Aorta (tissue), 5 donors: Measurements from ENCODE around the gene DPF3. TPM values are rescaled to one million over a fixed set of nuclear protein-coding genes. Genes with fewer than 3 reads are reported as not detected.
"Not testable (repeated sequence)": the region's sequence is repeated elsewhere in the genome, so short reads cannot be mapped to it uniquely, and the experiment has no call there.

Source experiments
- ATAC-seq: fragments of 200-7000 bp; cut with Tn5 transposase; one replicate; pipeline ENCODE4 v1.9.1; 2022; ENCODE audit warnings: moderate library complexity; ENCODE audit not compliant: low FRiP score
- DNase-seq, 2 donors: peaks; one replicate each; pipeline ENCODE4 v3.0.0-alpha.2; 2020
- H3K27ac ChIP-seq, 2 donors: one replicate each; pipeline ENCODE4 v1.5.1; 2013; ENCODE audit warnings: low read length in 2 of 2, mild to moderate bottlenecking in 2 of 2, moderate library complexity in 2 of 2, control low read depth in 1 of 2, inconsistent platforms in 1 of 2, low read depth in 1 of 2
- H3K27me3 ChIP-seq, 2 donors: one replicate each; pipeline ENCODE4 v1.6.1; 2013; ENCODE audit warnings: control low read depth in 1 of 2, low read length in 1 of 2, mild to moderate bottlenecking in 1 of 2, moderate library complexity in 1 of 2; ENCODE audit not compliant: insufficient read depth in 2 of 2, control insufficient read depth in 1 of 2
- H3K36me3 ChIP-seq, 2 donors: one replicate each; pipeline ENCODE4 v1.6.1; 2013; ENCODE audit warnings: control low read depth in 1 of 2, low read length in 1 of 2, mild to moderate bottlenecking in 1 of 2; ENCODE audit not compliant: insufficient read depth in 2 of 2, control insufficient read depth in 1 of 2
- H3K4me1 ChIP-seq, 2 donors: one replicate each; pipeline ENCODE4 v1.6.1; 2013; ENCODE audit warnings: low read length in 2 of 2, control low read depth in 1 of 2, mild to moderate bottlenecking in 1 of 2, moderate library complexity in 1 of 2; ENCODE audit not compliant: insufficient read depth in 2 of 2, control insufficient read depth in 1 of 2
- H3K4me3 ChIP-seq, 2 donors: one replicate each; pipeline ENCODE4 v1.5.1; 2013; ENCODE audit warnings: low read length in 2 of 2, control low read depth in 1 of 2, mild to moderate bottlenecking in 1 of 2
- H3K9me3 ChIP-seq: one replicate; pipeline ENCODE4 v1.6.1; 2013; ENCODE audit warnings: mild to moderate bottlenecking, low read length; ENCODE audit not compliant: control insufficient read depth
- WGBS, 2 donors: extraction: QIAGEN DNeasy Blood & Tissue Kit; methylation state at CpG; one replicate each; pipeline ENCODE4 v1.1.7; 2013; 5-methylcytosine and 5-hydroxymethylcytosine counted together
- intact Hi-C, 2 donors: fragments of 100-400 bp; cut with DNase I; formaldehyde crosslinking; loops; one replicate each; pipeline versions ENCODE4 v1.14.2 to v1.15.0; 2022
- polyA plus RNA-seq, 2 donors: library from polyadenylated mRNA; stranded (reverse); fragments of 200-250 nt; gene quantifications; one replicate each; pipeline ENCODE4 v1.2.3, GENCODE V29; 2013
- total RNA-seq, 2 donors: library from RNA; stranded (reverse); fragmentation: NEBNext Ultra II Directional; extraction: Animal tissue kit (Norgen Biotek cat#: 25700); gene quantifications; one replicate each; pipeline ENCODE4 v1.2.1, GENCODE V29; 2021
- donor health status: healthy with polysubstance abuse.
- donor health status: Bipolar disorder and iron deficiency.
- donor health status: DM: no; HTN: no; CAD: no.
- donor health status: DM: no; HTN: no; CAD: no.
- donor health status: DM: yes; HTN: yes; CAD: no.

Gene DPF3
- total and polyA plus RNA-seq, 4 donors, result 0.15 to 2.2 (median 0.70) TPM

GRCh38 chr14:72756967-72757366 is 136.9 kb downstream of the DPF3 start:
- Histone ChIP-seq H3K27ac (no peak overlapping the region), H3K36me3 (no peaks in the 10 kb centered on the region), H3K4me3 (no peak overlapping the region), H3K27me3 (no peaks in the 10 kb centered on the region), H3K4me1 (no peaks in the 10 kb centered on the region), H3K9me3 (peaks cover 4% of the 10 kb centered on the region)
- ATAC-seq (no peak), DNase-seq (no peak)
- intact Hi-C loops, result no loop called here
- 55 to 87% methylated on average over 1 of the region's 1 CpG for WGBS, 2 donors

- no peaks in the 10 kb centered on the region for H3K27me3 ChIP-seq
- intact Hi-C loops, result no loop called here
- no peak overlapping the region for H3K27ac ChIP-seq
- no peak overlapping the region for H3K4me3 ChIP-seq
- ATAC-seq, result no peak
- DNase-seq, result no peak
- WGBS, 2 donors, result 53 to 76% methylated on average over 3 of the region's 3 CpGs
- H3K36me3 ChIP-seq, result no peaks in the 10 kb centered on the region
- H3K9me3 ChIP-seq, result peaks cover 4% of the 10 kb centered on the region
- no peaks in the 10 kb centered on the region for H3K4me1 ChIP-seq
Observed at GRCh38 chr14:72755766-72756165, 138.1 kb downstream of the DPF3 start.

GRCh38 chr14:72754949-72755348 is 139.0 kb downstream of the DPF3 start:
- Histone ChIP-seq H3K4me1 (no peaks in the 10 kb centered on the region), H3K27ac (no peak overlapping the region), H3K4me3 (no peak overlapping the region), H3K36me3 (no peaks in the 10 kb centered on the region), H3K27me3 (no peaks in the 10 kb centered on the region), H3K9me3 (peaks cover 2% of the 10 kb centered on the region)
- ATAC-seq (no peak), DNase-seq (no peak)
- 93 to 96% methylated on average over 4 of the region's 4 CpGs for WGBS, 2 donors
- intact Hi-C loops, result no loop called here

GRCh38 chr14:72753879-72754400 is 140.0 kb downstream of the DPF3 start:
- Histone ChIP-seq H3K27me3 (no peaks in the 10 kb centered on the region), H3K4me1 (no peaks in the 10 kb centered on the region), H3K36me3 (no peaks in the 10 kb centered on the region), H3K4me3 (no peak overlapping the region), H3K27ac (no peak overlapping the region), H3K9me3 (no peaks in the 10 kb centered on the region)
- intact Hi-C loops, result no loop called here
- WGBS, 2 donors, result 91 to 95% methylated on average over 6 of the region's 6 CpGs
- ATAC-seq (no peak), DNase-seq (no peak)

GRCh38 chr14:72753044-72753710 is 140.7 kb downstream of the DPF3 start:
- WGBS, 2 donors, result 78 to 90% methylated on average over 8 of the region's 8 CpGs
- ATAC-seq (no peak), DNase-seq (no peak)
- Histone ChIP-seq H3K4me3 (no peak overlapping the region), H3K36me3 (no peaks in the 10 kb centered on the region), H3K9me3 (no peaks in the 10 kb centered on the region), H3K27me3 (no peaks in the 10 kb centered on the region), H3K4me1 (no peaks in the 10 kb centered on the region), H3K27ac (no peak overlapping the region)
- intact Hi-C loops, result no loop called here

GRCh38 chr14:72752034-72752412 is 141.9 kb downstream of the DPF3 start:
- ATAC-seq, result no peak
- Histone ChIP-seq H3K4me3 (no peak overlapping the region), H3K4me1 (no peaks in the 10 kb centered on the region), H3K27ac (no peak overlapping the region), H3K36me3 (no peaks in the 10 kb centered on the region), H3K27me3 (no peaks in the 10 kb centered on the region), H3K9me3 (no peaks in the 10 kb centered on the region)
- DNase-seq, result no peak
- intact Hi-C loops, result no loop called here
- WGBS, 2 donors, result 96 to 97% methylated on average over 3 of the region's 3 CpGs

- 93% methylated on average over 9 of the region's 9 CpGs for WGBS, 2 donors
- no peak overlapping the region for H3K4me3 ChIP-seq
- ATAC-seq (no peak), DNase-seq (no peak)
- no peak overlapping the region for H3K27ac ChIP-seq
- H3K36me3 ChIP-seq, result no peaks in the 10 kb centered on the region
- no peaks in the 10 kb centered on the region for H3K27me3 ChIP-seq
- H3K4me1 ChIP-seq, result no peaks in the 10 kb centered on the region
- no peaks in the 10 kb centered on the region for H3K9me3 ChIP-seq
- intact Hi-C loops, result no loop called here
Observed at GRCh38 chr14:72751276-72752033, 142.4 kb downstream of the DPF3 start.

- DNase-seq, H3K4me1 ChIP-seq, H3K9me3 ChIP-seq, H3K27ac ChIP-seq, H3K27me3 ChIP-seq, H3K4me3 ChIP-seq, ATAC-seq, H3K36me3 ChIP-seq: not testable (repeated sequence)
- intact Hi-C loops, result loop anchor here (5.0 to 10.0 kb wide), 2 partner anchors 143 to 146 kb away; partner anchors contain the start of gene DPF3 (in 2 of the 2)
- WGBS, 2 donors, result 94 to 95% methylated on average over 4 of the region's 4 CpGs
Observed at GRCh38 chr14:72748921-72749320, 145.0 kb downstream of the DPF3 start.

- H3K9me3 ChIP-seq, result no peaks in the 10 kb centered on the region
- no peak overlapping the region for H3K27ac ChIP-seq
- H3K36me3 ChIP-seq, result no peaks in the 10 kb centered on the region
- H3K4me3 ChIP-seq, result no peak overlapping the region
- H3K27me3 ChIP-seq, result no peaks in the 10 kb centered on the region
- H3K4me1 ChIP-seq, result peaks cover 0 to 2% of the 10 kb centered on the region in 2 donors
- ATAC-seq, result no peak
- DNase-seq, result no peak
- 81 to 87% methylated on average over 3 of the region's 3 CpGs for WGBS, 2 donors
- intact Hi-C loops, result loop anchor here (5.0 to 10.0 kb wide), 2 partner anchors 145 to 147 kb away; partner anchors contain the start of gene DPF3 (in 2 of the 2)
Observed at GRCh38 chr14:72747652-72748051, 146.2 kb downstream of the DPF3 start.
